Measurements from ENCODE around the gene KPNA2. TPM values are rescaled to one million over a fixed set of nuclear protein-coding genes. Genes with fewer than 3 reads are reported as not detected.
"Not testable (repeated sequence)": the region's sequence is repeated elsewhere in the genome, so short reads cannot be mapped to it uniquely, and the experiment has no call there.

KPNA2 gene
- total and polyA plus RNA-seq, 10 donors, result 12.4 to 49.2 (median 32.3) TPM

GRCh38 chr17:68019675-68020408 lies 15.7 kb upstream of the KPNA2 start:
- TF ChIP-seq POLR2A (IDR thresholded peaks at IDR 0.05) (peak in 1 of 3 donors; percentile 48), CTCF (IDR thresholded peaks at IDR 0.05 in 8 of 11, conservative IDR thresholded peaks at IDR 0.05 in 3 of 11) (peak; percentile 51 to 84 (median 74)), POLR2AphosphoS5 (IDR thresholded peaks at IDR 0.05) (peak; percentile 75 to 88 (median 86))
- Histone ChIP-seq H3K9me3 (no peaks in the 10 kb centered on the region), H3K27ac (peak overlapping the region; percentile 78 to 88 (median 83)), H3K4me3 (peak overlapping the region; percentile 49 to 69 (median 60)), H3K27me3 (replicated peaks in 1 of 7) (no peaks in the 10 kb centered on the region), H3K36me3 (no peaks in the 10 kb centered on the region), H3K4me1 (peaks cover 0 to 29% (median 11%) of the 10 kb centered on the region in 6 donors)
- DNase-seq, result peak; percentile 98
- intact Hi-C loops (cut with DNase I; ENCODE audit: low total_unique reads), result no loop called here
- 1 to 7% (median 2%) methylated on average over 21 to 51 of the region's 51 CpGs for WGBS, 5 donors

- intact Hi-C loops (cut with DNase I; ENCODE audit: low total_unique reads), result no loop called here
- H3K36me3 ChIP-seq, result no peaks in the 10 kb centered on the region
- H3K9me3 ChIP-seq, result no peaks in the 10 kb centered on the region
- H3K4me1 ChIP-seq, result peaks cover 0 to 29% (median 11%) of the 10 kb centered on the region in 6 donors
- no peaks in the 10 kb centered on the region for H3K27me3 ChIP-seq (replicated peaks in 1 of 7)
- H3K27ac ChIP-seq, result peak overlapping the region; percentile 78 to 88 (median 83)
- TF ChIP-seq CTCF (IDR thresholded peaks at IDR 0.05 in 8 of 11, conservative IDR thresholded peaks at IDR 0.05 in 3 of 11) (no peak), POLR2AphosphoS5 (IDR thresholded peaks at IDR 0.05) (no peak), POLR2A (IDR thresholded peaks at IDR 0.05) (no peak)
- H3K4me3 ChIP-seq, result peak overlapping the region; percentile 49 to 69 (median 60)
- DNase-seq, result no peak
- 1 to 6% (median 2%) methylated on average over 12 of the region's 12 CpGs for WGBS, 5 donors
Measured at GRCh38 chr17:68020409-68020756, 15.2 kb upstream of the KPNA2 start.

GRCh38 chr17:68020791-68021190 lies 14.7 kb upstream of the KPNA2 start:
- H3K27me3 ChIP-seq (replicated peaks in 1 of 7); H3K9me3 ChIP-seq; DNase-seq; H3K36me3 ChIP-seq; intact Hi-C loops (cut with DNase I; ENCODE audit: low total_unique reads): not testable (repeated sequence)
- 84 to 87% (median 86%) methylated on average over 13 of the region's 13 CpGs for WGBS, 5 donors
- Histone ChIP-seq H3K4me1 (peaks cover 0 to 29% (median 11%) of the 10 kb centered on the region in 6 donors), H3K4me3 (peak overlapping the region in 7 of 8 donors; percentile 49 to 69 (median 61)), H3K27ac (peak overlapping the region; percentile 78 to 88 (median 83))

GRCh38 chr17:68021963-68022362 lies 13.6 kb upstream of the KPNA2 start:
- H3K27ac ChIP-seq, result no peak overlapping the region
- TF ChIP-seq POLR2A (IDR thresholded peaks at IDR 0.05), result no peak
- TF ChIP-seq POLR2AphosphoS5 (IDR thresholded peaks at IDR 0.05), result no peak
- no peak for TF ChIP-seq CTCF (IDR thresholded peaks at IDR 0.05 in 8 of 11, conservative IDR thresholded peaks at IDR 0.05 in 3 of 11)
- DNase-seq, result no peak
- H3K27me3 ChIP-seq (replicated peaks in 1 of 7), result no peaks in the 10 kb centered on the region
- H3K36me3 ChIP-seq, result no peaks in the 10 kb centered on the region
- intact Hi-C loops (cut with DNase I; ENCODE audit: low total_unique reads), result no loop called here
- no peaks in the 10 kb centered on the region for H3K9me3 ChIP-seq
- 82 to 92% (median 87%) methylated on average over 8 of the region's 8 CpGs for WGBS, 5 donors
- no peak overlapping the region for H3K4me3 ChIP-seq
- peaks cover 0 to 29% (median 11%) of the 10 kb centered on the region in 6 donors for H3K4me1 ChIP-seq

GRCh38 chr17:68022547-68022946 lies 13.0 kb upstream of the KPNA2 start:
- H3K4me3 ChIP-seq; H3K27me3 ChIP-seq (replicated peaks in 1 of 7); H3K36me3 ChIP-seq; H3K27ac ChIP-seq; DNase-seq; H3K9me3 ChIP-seq; intact Hi-C loops (cut with DNase I; ENCODE audit: low total_unique reads): not testable (repeated sequence)
- WGBS, 5 donors, result 95 to 97% (median 96%) methylated on average over 15 of the region's 15 CpGs
- peaks cover 0 to 29% (median 11%) of the 10 kb centered on the region in 6 donors for H3K4me1 ChIP-seq
